ENCODE measurements around the gene OMA1.

Gene OMA1

GRCh38 chr1:58456470-58456869 lies 90.1 kb downstream of the OMA1 start:
- TF ChIP-seq CTCF (IDR thresholded peaks at IDR 0.05; ENCODE audit: low read depth, low read length, missing control alignments), result no peak
- no peaks in the 10 kb centered on the region for H3K36me3 ChIP-seq (replicated peaks)
- no peak overlapping the region for H3K27ac ChIP-seq
- no peak for DNase-seq
- no peaks in the 10 kb centered on the region for H3K27me3 ChIP-seq (replicated peaks)
- no peak overlapping the region for H3K4me3 ChIP-seq (ENCODE audit: low read depth, low read length)
- in situ Hi-C loops (cut with HindIII; ENCODE audit: low pct_ligation_motif_present, low sequenced_read_pairs), result no loop called here

- Histone ChIP-seq H3K27ac (no peak overlapping the region), H3K27me3 (replicated peaks) (no peaks in the 10 kb centered on the region), H3K4me3 (ENCODE audit: low read depth, low read length) (no peak overlapping the region), H3K36me3 (replicated peaks) (no peaks in the 10 kb centered on the region)
- DNase-seq, result no peak
- in situ Hi-C loops (cut with HindIII; ENCODE audit: low pct_ligation_motif_present, low sequenced_read_pairs), result no loop called here
- TF ChIP-seq CTCF (IDR thresholded peaks at IDR 0.05; ENCODE audit: low read depth, low read length, missing control alignments), result no peak
Measured at GRCh38 chr1:58454807-58455206, 91.7 kb downstream of the OMA1 start.

- Histone ChIP-seq H3K36me3 (replicated peaks) (no peaks in the 10 kb centered on the region), H3K27ac (no peak overlapping the region), H3K4me3 (ENCODE audit: low read depth, low read length) (no peak overlapping the region), H3K27me3 (replicated peaks) (no peaks in the 10 kb centered on the region)
- no peak for TF ChIP-seq CTCF (IDR thresholded peaks at IDR 0.05; ENCODE audit: low read depth, low read length, missing control alignments)
- DNase-seq, result no peak
- in situ Hi-C loops (cut with HindIII; ENCODE audit: low pct_ligation_motif_present, low sequenced_read_pairs), result no loop called here
Measured at GRCh38 chr1:58454385-58454784, 92.1 kb downstream of the OMA1 start.

GRCh38 chr1:58451560-58452191 lies 94.8 kb downstream of the OMA1 start:
- DNase-seq, result no peak
- in situ Hi-C loops (cut with HindIII; ENCODE audit: low pct_ligation_motif_present, low sequenced_read_pairs), result no loop called here
- Histone ChIP-seq H3K27ac (no peak overlapping the region), H3K4me3 (ENCODE audit: low read depth, low read length) (no peak overlapping the region), H3K27me3 (replicated peaks) (no peaks in the 10 kb centered on the region), H3K36me3 (replicated peaks) (no peaks in the 10 kb centered on the region)
- no peak for TF ChIP-seq CTCF (IDR thresholded peaks at IDR 0.05; ENCODE audit: low read depth, low read length, missing control alignments)

GRCh38 chr1:58447886-58448285 lies 98.6 kb downstream of the OMA1 start:
- no peak overlapping the region for H3K4me3 ChIP-seq (ENCODE audit: low read depth, low read length)
- H3K27ac ChIP-seq, result no peak overlapping the region
- H3K27me3 ChIP-seq (replicated peaks), result no peaks in the 10 kb centered on the region
- H3K36me3 ChIP-seq (replicated peaks), result no peaks in the 10 kb centered on the region
- in situ Hi-C loops (cut with HindIII; ENCODE audit: low pct_ligation_motif_present, low sequenced_read_pairs), result no loop called here
- TF ChIP-seq CTCF (IDR thresholded peaks at IDR 0.05; ENCODE audit: low read depth, low read length, missing control alignments), result no peak
- no peak for DNase-seq

GRCh38 chr1:58447042-58447441 lies 99.5 kb downstream of the OMA1 start:
- Histone ChIP-seq H3K27me3 (replicated peaks) (no peaks in the 10 kb centered on the region), H3K36me3 (replicated peaks) (no peaks in the 10 kb centered on the region), H3K27ac (no peak overlapping the region), H3K4me3 (ENCODE audit: low read depth, low read length) (no peak overlapping the region)
- DNase-seq, result no peak
- in situ Hi-C loops (cut with HindIII; ENCODE audit: low pct_ligation_motif_present, low sequenced_read_pairs), result no loop called here
- no peak for TF ChIP-seq CTCF (IDR thresholded peaks at IDR 0.05; ENCODE audit: low read depth, low read length, missing control alignments)

Measured in brain microvascular endothelial cell (primary cell).